Transverse colon (tissue), 3 donors: ENCODE measurements around the gene LAMP2.

ENCODE experiments used
- POLR2A ChIP-seq: fragments of 450-650 bp; IDR thresholded peaks from one replicate; pipeline ENCODE4 v1.6.1; 2016; ENCODE audit warnings: antibody characterized with exemption, mild to moderate bottlenecking, moderate library complexity
- TF ChIP-seq, protein P1 (sequence below), 5 experiments: fragments of 200-600 bp in 3 of 5; fragments of 450-650 bp in 2 of 5; sonication (generic) in 3 of 5; IDR thresholded peaks; 1 replicate in 2 of 5; 2 replicates in 3 of 5; pipeline ENCODE4 v1.5.1; 2016 to 2017; ENCODE audit warnings: antibody characterized with exemption in 5 of 5, inconsistent platforms in 3 of 5, mild to moderate bottlenecking in 2 of 5, moderate library complexity in 1 of 5

DNA sequence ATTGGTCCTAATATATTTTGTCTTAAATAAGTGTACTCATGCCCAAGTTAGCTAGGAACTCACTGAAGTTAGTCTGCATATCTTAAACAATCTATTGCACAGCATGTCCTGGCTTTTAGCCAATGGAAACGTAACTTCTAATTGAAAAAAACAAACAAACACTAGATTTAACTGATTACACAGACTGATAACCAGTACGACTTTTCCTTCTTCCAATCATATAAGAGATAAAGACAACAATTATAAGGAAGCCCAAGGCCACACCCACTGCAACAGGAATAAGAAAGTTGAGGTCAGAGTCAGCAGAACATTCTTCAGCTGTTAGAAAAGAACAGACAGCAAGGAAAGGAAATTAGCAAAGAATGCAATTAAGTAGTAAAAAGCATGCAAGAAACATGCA lies 40.8 kb downstream of the LAMP2 start:
- TF ChIP-seq, protein P1, sequence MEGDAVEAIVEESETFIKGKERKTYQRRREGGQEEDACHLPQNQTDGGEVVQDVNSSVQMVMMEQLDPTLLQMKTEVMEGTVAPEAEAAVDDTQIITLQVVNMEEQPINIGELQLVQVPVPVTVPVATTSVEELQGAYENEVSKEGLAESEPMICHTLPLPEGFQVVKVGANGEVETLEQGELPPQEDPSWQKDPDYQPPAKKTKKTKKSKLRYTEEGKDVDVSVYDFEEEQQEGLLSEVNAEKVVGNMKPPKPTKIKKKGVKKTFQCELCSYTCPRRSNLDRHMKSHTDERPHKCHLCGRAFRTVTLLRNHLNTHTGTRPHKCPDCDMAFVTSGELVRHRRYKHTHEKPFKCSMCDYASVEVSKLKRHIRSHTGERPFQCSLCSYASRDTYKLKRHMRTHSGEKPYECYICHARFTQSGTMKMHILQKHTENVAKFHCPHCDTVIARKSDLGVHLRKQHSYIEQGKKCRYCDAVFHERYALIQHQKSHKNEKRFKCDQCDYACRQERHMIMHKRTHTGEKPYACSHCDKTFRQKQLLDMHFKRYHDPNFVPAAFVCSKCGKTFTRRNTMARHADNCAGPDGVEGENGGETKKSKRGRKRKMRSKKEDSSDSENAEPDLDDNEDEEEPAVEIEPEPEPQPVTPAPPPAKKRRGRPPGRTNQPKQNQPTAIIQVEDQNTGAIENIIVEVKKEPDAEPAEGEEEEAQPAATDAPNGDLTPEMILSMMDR (IDR thresholded peaks at IDR 0.05): no peak
- no peak for TF ChIP-seq POLR2A
